NT2/D1 (cell line): ENCODE measurements around the gene TRIP6.

Experiments
- SUZ12 ChIP-seq: IDR thresholded peaks from 2 replicates; pipeline ENCODE4 v1.6.1; 2011; ENCODE audit not compliant: insufficient read length, insufficient read depth; ENCODE audit errors: extremely low read depth
- YY1 ChIP-seq: IDR thresholded peaks from 2 replicates; pipeline ENCODE4 v1.6.1; 2011; ENCODE audit not compliant: insufficient read length, insufficient read depth
- ZNF274 ChIP-seq: IDR thresholded peaks from 2 replicates; pipeline ENCODE4 v1.6.1; 2011; ENCODE audit warnings: mild to moderate bottlenecking, low read depth, low read length

- TF ChIP-seq ZNF274 = no peak
- no peak for TF ChIP-seq SUZ12
- no peak for TF ChIP-seq YY1
These were observed 22.0 kb downstream of the TRIP6 start, which contains the start of gene UFSP1 for GRCh38 chr7:100888988-100889750.
